H1 (cell line): ENCODE measurements around the gene H2AZ2. TPM values are rescaled to one million over a fixed set of nuclear protein-coding genes. Genes with fewer than 3 reads are reported as not detected.

Source experiments
- ATF3 ChIP-seq: IDR thresholded peaks from 2 replicates; pipeline ENCODE4 v1.6.1; 2011; ENCODE audit warnings: low read depth, mild to moderate bottlenecking, low read length; ENCODE audit not compliant: insufficient read depth
- BRCA1 ChIP-seq: IDR thresholded peaks from 2 replicates; pipeline ENCODE4 v1.6.1; 2012; ENCODE audit warnings: low read depth, low read length, improper control_type of control experiment
- CTBP2 ChIP-seq: IDR thresholded peaks from 2 replicates; pipeline ENCODE4 v1.7.0; 2011; ENCODE audit warnings: borderline replicate concordance, mild to moderate bottlenecking, moderate library complexity, mixed read lengths, low read length; ENCODE audit not compliant: insufficient read depth, insufficient read length
- GABPA ChIP-seq: IDR thresholded peaks from 2 replicates; pipeline ENCODE4 v1.6.1; 2011; ENCODE audit warnings: mild to moderate bottlenecking, low read length, moderate library complexity, borderline replicate concordance; ENCODE audit not compliant: insufficient read depth
- HDAC6 ChIP-seq: IDR thresholded peaks from one replicate; pipeline ENCODE4 v1.7.1; 2012; ENCODE audit warnings: low read depth, mild to moderate bottlenecking, inconsistent platforms, low read length, moderate library complexity
- POLR2AphosphoS5 ChIP-seq: IDR thresholded peaks from 2 replicates; pipeline ENCODE4 v1.6.1; 2011; ENCODE audit warnings: low read depth, low read length
- RBBP5 ChIP-seq: IDR thresholded peaks from 2 replicates; pipeline ENCODE4 v1.7.1; 2012; ENCODE audit warnings: low read depth, mild to moderate bottlenecking, inconsistent platforms, low read length, moderate library complexity, borderline replicate concordance
- polyA plus RNA-seq, 7 experiments: library from polyadenylated mRNA; depleted of rRNA in 3 of 7; stranded (reverse) in 5 of 7; unstranded in 2 of 7; fragments of >200 nt in 5 of 7; fragments of 200-250 nt in 2 of 7; gene quantifications; 1 replicate in 5 of 7; 2 replicates in 1 of 7; 4 replicates in 1 of 7; pipeline versions ENCODE4 v1.2.1 to v1.2.3, GENCODE V29; 2011 to 2013; ENCODE audit warnings: missing spikeins in 2 of 7, mixed read lengths in 2 of 7
- total RNA-seq: library from RNA; stranded (reverse); fragmentation: NEBNext Ultra II Directional; extraction: Animal tissue kit (Norgen Biotek cat#: 25700); gene quantifications from 2 replicates; pipeline ENCODE4 v1.2.1, GENCODE V29; 2021
- TF ChIP-seq, protein P1 (sequence below): fragments of 300-600 bp; sonication (generic); IDR thresholded peaks from 2 replicates; pipeline ENCODE4 v1.7.1; 2012; ENCODE audit warnings: low read length, moderate library complexity, mild to moderate bottlenecking, inconsistent platforms; ENCODE audit not compliant: insufficient replicate concordance

H2AZ2 gene
- total and polyA plus RNA-seq, 2 of the 8 experiments (the other 6 are each of a cell fraction or from before 2014, with no cell fraction given) = 168 to 187 TPM

GRCh38 chr7:44885394-44886317 is 37.8 kb upstream of the H2AZ2 start, which contains the start of gene PURB (continued):
- TF ChIP-seq GABPA = peak; percentile 91
- peak; percentile 82 for TF ChIP-seq ATF3
- TF ChIP-seq POLR2AphosphoS5 = peak; percentile 90
- no peak for TF ChIP-seq HDAC6
- TF ChIP-seq BRCA1 = peak; percentile 50; the same call in 1 of the 2 replicates
- no peak for TF ChIP-seq CTBP2
- TF ChIP-seq, protein P1, sequence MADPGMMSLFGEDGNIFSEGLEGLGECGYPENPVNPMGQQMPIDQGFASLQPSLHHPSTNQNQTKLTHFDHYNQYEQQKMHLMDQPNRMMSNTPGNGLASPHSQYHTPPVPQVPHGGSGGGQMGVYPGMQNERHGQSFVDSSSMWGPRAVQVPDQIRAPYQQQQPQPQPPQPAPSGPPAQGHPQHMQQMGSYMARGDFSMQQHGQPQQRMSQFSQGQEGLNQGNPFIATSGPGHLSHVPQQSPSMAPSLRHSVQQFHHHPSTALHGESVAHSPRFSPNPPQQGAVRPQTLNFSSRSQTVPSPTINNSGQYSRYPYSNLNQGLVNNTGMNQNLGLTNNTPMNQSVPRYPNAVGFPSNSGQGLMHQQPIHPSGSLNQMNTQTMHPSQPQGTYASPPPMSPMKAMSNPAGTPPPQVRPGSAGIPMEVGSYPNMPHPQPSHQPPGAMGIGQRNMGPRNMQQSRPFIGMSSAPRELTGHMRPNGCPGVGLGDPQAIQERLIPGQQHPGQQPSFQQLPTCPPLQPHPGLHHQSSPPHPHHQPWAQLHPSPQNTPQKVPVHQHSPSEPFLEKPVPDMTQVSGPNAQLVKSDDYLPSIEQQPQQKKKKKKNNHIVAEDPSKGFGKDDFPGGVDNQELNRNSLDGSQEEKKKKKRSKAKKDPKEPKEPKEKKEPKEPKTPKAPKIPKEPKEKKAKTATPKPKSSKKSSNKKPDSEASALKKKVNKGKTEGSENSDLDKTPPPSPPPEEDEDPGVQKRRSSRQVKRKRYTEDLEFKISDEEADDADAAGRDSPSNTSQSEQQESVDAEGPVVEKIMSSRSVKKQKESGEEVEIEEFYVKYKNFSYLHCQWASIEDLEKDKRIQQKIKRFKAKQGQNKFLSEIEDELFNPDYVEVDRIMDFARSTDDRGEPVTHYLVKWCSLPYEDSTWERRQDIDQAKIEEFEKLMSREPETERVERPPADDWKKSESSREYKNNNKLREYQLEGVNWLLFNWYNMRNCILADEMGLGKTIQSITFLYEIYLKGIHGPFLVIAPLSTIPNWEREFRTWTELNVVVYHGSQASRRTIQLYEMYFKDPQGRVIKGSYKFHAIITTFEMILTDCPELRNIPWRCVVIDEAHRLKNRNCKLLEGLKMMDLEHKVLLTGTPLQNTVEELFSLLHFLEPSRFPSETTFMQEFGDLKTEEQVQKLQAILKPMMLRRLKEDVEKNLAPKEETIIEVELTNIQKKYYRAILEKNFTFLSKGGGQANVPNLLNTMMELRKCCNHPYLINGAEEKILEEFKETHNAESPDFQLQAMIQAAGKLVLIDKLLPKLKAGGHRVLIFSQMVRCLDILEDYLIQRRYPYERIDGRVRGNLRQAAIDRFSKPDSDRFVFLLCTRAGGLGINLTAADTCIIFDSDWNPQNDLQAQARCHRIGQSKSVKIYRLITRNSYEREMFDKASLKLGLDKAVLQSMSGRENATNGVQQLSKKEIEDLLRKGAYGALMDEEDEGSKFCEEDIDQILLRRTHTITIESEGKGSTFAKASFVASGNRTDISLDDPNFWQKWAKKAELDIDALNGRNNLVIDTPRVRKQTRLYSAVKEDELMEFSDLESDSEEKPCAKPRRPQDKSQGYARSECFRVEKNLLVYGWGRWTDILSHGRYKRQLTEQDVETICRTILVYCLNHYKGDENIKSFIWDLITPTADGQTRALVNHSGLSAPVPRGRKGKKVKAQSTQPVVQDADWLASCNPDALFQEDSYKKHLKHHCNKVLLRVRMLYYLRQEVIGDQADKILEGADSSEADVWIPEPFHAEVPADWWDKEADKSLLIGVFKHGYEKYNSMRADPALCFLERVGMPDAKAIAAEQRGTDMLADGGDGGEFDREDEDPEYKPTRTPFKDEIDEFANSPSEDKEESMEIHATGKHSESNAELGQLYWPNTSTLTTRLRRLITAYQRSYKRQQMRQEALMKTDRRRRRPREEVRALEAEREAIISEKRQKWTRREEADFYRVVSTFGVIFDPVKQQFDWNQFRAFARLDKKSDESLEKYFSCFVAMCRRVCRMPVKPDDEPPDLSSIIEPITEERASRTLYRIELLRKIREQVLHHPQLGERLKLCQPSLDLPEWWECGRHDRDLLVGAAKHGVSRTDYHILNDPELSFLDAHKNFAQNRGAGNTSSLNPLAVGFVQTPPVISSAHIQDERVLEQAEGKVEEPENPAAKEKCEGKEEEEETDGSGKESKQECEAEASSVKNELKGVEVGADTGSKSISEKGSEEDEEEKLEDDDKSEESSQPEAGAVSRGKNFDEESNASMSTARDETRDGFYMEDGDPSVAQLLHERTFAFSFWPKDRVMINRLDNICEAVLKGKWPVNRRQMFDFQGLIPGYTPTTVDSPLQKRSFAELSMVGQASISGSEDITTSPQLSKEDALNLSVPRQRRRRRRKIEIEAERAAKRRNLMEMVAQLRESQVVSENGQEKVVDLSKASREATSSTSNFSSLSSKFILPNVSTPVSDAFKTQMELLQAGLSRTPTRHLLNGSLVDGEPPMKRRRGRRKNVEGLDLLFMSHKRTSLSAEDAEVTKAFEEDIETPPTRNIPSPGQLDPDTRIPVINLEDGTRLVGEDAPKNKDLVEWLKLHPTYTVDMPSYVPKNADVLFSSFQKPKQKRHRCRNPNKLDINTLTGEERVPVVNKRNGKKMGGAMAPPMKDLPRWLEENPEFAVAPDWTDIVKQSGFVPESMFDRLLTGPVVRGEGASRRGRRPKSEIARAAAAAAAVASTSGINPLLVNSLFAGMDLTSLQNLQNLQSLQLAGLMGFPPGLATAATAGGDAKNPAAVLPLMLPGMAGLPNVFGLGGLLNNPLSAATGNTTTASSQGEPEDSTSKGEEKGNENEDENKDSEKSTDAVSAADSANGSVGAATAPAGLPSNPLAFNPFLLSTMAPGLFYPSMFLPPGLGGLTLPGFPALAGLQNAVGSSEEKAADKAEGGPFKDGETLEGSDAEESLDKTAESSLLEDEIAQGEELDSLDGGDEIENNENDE = no peak
- no peak for TF ChIP-seq RBBP5
